RWPE2 (cell line): ENCODE results near the gene BEAN1.

Source experiments
- ATAC-seq: fragments of 200-7000 bp; cut with Tn5 transposase; 3 replicates; pipeline ENCODE4 v1.9.1; 2021; ENCODE audit warnings: low read depth
- DNase-seq: peaks from one replicate; pipeline ENCODE4 v3.0.0-alpha.2; 2020; ENCODE audit warnings: low spot score
- H3K27ac ChIP-seq: fragments of 450-650 bp; 2 replicates; pipeline ENCODE4 v1.5.1; 2017; ENCODE audit warnings: mild to moderate bottlenecking; ENCODE audit not compliant: poor library complexity, severe bottlenecking
- H3K27me3 ChIP-seq: fragments of 250-450 bp; sonication (Bioruptor Pico); 2 replicates; pipeline ENCODE4 v1.5.1; 2021; ENCODE audit warnings: mild to moderate bottlenecking, moderate library complexity; ENCODE audit not compliant: insufficient read depth, poor library complexity, severe bottlenecking
- H3K36me3 ChIP-seq: fragments of 250-450 bp; sonication (Bioruptor Pico); 2 replicates; pipeline ENCODE4 v1.5.1; 2020; ENCODE audit warnings: low read depth, mild to moderate bottlenecking, moderate library complexity
- H3K4me1 ChIP-seq: fragments of 250-450 bp; sonication (Bioruptor Pico); 2 replicates; pipeline ENCODE4 v1.5.1; 2021; ENCODE audit warnings: mild to moderate bottlenecking, moderate library complexity; ENCODE audit not compliant: insufficient read depth, poor library complexity, severe bottlenecking
- H3K4me3 ChIP-seq: fragments of 250-450 bp; sonication (Bioruptor Pico); 2 replicates; pipeline ENCODE4 v1.5.1; 2021; ENCODE audit warnings: mild to moderate bottlenecking, moderate library complexity; ENCODE audit not compliant: severe bottlenecking
- H3K9me3 ChIP-seq: fragments of 250-450 bp; sonication (Bioruptor Pico); 2 replicates; pipeline ENCODE4 v1.5.1; 2021; ENCODE audit warnings: mild to moderate bottlenecking, moderate library complexity; ENCODE audit not compliant: severe bottlenecking
- CTCF ChIP-seq: fragments of 450-650 bp; IDR thresholded peaks from one replicate; pipeline ENCODE4 v1.5.1; 2017; ENCODE audit warnings: mild to moderate bottlenecking, moderate library complexity; ENCODE audit not compliant: poor library complexity, severe bottlenecking

BEAN1 gene

DNA sequence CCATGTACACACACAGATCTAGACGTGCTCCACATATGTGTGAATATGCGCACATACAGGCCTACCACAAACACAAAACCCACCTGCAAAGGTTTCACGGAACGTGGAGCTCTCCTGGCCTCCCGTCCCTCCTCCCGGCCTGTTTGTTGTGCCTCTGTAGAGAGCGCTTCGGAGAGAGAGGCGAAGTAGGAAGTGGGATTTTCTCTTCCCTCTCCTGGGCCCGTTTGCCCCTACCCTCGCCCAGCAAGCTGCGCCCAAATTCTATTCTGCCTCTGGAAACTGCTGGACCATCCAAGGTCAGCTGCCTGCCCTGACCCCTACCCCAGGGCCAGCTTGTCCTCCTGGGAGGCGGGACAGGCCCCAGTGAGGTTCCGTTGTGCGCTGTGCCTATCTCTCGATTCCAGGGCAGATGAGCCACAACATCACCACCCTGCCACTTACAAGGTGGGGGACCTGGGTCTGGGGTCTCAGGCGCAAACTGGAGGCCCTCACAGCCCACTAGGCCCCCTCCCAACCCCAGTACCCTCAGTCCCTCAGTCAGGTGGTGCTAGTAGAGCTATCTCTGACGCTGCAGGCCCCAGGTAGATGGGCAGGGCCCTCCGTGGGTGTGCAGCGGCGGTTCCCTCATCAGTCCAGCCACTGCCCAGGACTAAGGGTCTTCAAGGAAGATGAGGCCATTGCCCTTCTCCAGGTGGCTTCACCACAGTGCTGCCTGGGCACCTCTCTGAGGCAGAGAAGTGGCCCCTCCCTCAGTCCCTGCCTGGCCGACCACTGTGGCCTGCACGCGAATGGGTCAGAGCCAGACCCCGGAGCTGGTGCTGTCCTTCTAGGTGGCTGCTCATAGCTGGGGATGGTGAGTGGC is 54.2 kb downstream of the BEAN1 start:
- Histone ChIP-seq H3K36me3 (no peaks in the 10 kb centered on the region), H3K27ac (no peak overlapping the region), H3K4me3 (no peak overlapping the region), H3K9me3 (no peaks in the 10 kb centered on the region), H3K4me1 (peaks cover 18% of the 10 kb centered on the region), H3K27me3 (no peaks in the 10 kb centered on the region)
- ATAC-seq (no peak), DNase-seq (peak; percentile 49)
- no peak for TF ChIP-seq CTCF

DNA sequence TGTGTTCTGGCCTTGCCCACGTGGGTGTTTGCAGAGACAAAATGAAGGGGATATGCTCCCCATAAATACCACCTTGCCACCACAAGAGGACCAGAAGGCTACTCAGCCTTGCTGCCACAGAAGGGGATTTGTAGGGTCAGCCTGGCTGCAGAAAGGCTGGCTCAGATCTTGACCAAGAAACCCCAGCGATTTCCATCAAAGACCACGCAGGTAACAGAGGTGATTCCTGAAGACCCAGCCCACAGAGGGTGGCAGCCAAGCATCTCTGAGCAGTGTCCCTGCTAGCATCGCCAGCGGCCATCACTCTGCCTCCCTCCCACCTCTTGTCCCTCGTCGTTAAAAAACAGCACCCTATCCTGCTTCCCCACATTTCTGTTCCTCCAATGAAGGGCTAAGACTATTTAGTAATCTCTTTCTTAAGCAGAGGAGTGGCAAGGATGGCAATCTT is 54.9 kb downstream of the BEAN1 start:
- no peak overlapping the region for H3K27ac ChIP-seq
- H3K4me1 ChIP-seq: peaks cover 25% of the 10 kb centered on the region
- ATAC-seq (no peak), DNase-seq (no peak)
- H3K36me3 ChIP-seq: no peaks in the 10 kb centered on the region
- H3K4me3 ChIP-seq: no peak overlapping the region
- no peaks in the 10 kb centered on the region for H3K9me3 ChIP-seq
- no peak for TF ChIP-seq CTCF
- H3K27me3 ChIP-seq: no peaks in the 10 kb centered on the region

DNA sequence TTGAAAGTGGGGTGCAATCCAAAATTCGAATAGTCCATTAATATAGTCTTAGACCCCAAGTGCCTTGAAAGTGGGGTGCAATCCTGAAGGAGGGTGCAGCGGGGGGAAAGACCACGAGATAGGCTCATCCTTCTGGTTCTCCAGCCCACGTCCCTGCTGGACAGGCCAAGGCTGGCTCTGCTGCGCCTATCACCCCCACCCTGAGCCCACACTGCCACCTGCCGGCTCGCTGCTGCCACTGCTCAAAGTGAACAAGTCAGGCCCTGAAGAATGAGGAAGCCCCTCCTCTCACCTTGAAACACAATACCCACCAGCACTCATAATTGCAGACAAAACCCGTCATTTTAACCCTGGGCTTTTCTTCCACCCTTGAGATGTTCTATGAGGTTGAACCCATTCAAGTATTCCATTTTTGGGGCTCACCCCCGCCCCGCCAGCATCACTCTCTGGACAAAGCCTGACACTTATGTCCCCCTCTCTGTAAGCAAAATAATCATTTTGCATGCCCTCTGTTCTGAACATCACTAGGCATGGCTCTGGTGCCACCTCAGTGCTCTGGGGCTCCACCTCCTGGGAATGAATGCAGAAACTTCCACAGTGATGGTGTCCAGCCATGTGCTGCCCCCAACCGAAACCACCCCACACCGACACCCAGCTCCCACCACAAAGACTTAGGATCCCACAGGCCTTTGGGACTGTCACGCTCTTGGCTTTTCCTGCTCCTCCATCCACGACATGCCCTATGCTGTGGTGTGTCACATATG is 56.8 kb downstream of the BEAN1 start:
- Histone ChIP-seq H3K4me3 (no peak overlapping the region), H3K36me3 (no peaks in the 10 kb centered on the region), H3K9me3 (no peaks in the 10 kb centered on the region), H3K4me1 (peaks cover 23% of the 10 kb centered on the region), H3K27me3 (no peaks in the 10 kb centered on the region), H3K27ac (no peak overlapping the region)
- peak; percentile 68 for ATAC-seq
- no peak for DNase-seq
- TF ChIP-seq CTCF: peak; percentile 96

DNA sequence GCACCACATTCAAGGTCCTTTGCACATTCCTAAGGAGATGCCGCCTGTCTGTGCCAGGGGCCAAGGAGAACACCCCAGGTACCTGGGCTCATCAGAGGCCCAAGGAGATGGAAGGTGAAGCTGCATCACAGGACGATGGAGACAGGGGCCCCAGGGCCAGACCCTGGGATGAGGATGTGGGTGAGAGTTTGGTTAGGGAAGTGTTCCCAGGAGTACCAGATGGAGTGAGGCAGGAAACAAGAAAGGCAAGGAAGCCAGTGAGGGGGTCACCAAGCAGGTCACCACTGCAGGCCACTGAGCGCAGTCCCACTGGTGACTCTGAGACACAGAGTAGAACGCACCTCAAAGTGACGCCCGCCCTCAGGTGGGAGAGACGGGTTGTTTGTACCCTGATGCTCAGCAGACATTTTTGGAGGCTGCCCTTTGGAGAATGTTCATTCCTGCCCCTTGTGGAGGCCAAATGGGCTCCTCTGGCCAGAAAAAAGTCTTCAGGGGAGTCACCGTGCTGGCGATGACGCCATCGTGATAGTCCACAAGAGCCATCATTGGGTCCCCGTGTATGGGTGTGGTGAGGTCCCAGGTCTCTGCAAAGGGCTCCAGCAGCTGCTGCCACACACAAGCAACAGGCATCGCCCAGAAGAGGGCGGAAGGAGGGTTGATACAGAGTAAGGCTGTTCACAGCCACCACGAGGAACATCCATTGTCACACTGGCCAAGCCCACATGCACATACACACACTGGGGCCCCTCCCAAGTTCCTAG is 57.5 kb downstream of the BEAN1 start:
- Histone ChIP-seq H3K36me3 (no peaks in the 10 kb centered on the region), H3K4me3 (no peak overlapping the region), H3K9me3 (no peaks in the 10 kb centered on the region), H3K27me3 (no peaks in the 10 kb centered on the region), H3K27ac (no peak overlapping the region), H3K4me1 (peaks cover 15% of the 10 kb centered on the region)
- no peak for ATAC-seq
- no peak for DNase-seq
- no peak for TF ChIP-seq CTCF
